WTC11 (cell line): ENCODE results near the gene KIF5C. TPM values are rescaled to one million over a fixed set of nuclear protein-coding genes. Genes with fewer than 3 reads are reported as not detected.

Experiments
- ATAC-seq: fragments of 200-7000 bp; cut with Tn5 transposase; 2 replicates; pipeline ENCODE4 v1.10.0; 2021; ENCODE audit warnings: mild to moderate bottlenecking, moderate library complexity
- CTCF ChIA-PET: fragments of 300-600 bp; sonication (Branson Sonifier 250); formaldehyde crosslinking; loops from one replicate; lab custom pipeline; 2021; ENCODE audit warnings: antibody characterized with exemption; lab: Charles Lee
- POLR2A ChIA-PET: fragments of 350-600 bp; sonication (Branson Sonifier 250); formaldehyde crosslinking; loops from one replicate; lab custom pipeline; 2021; ENCODE audit warnings: antibody characterized with exemption; lab: Charles Lee
- DNase-seq: peaks from one replicate; pipeline ENCODE4 v3.0.0; 2021; ENCODE audit warnings: low spot score
- H3K27ac Mint-ChIP-seq: 2 replicates; pipeline ENCODE4 v1.8.0; 2021; ENCODE audit warnings: mixed read lengths
- H3K27me3 Mint-ChIP-seq: 2 replicates; pipeline ENCODE4 v1.8.0; 2021; ENCODE audit warnings: low read depth, mild to moderate bottlenecking, moderate library complexity, mixed read lengths
- H3K36me3 Mint-ChIP-seq: 2 replicates; pipeline ENCODE4 v1.8.0; 2021; ENCODE audit warnings: mixed read lengths
- H3K4me1 Mint-ChIP-seq: 2 replicates; pipeline ENCODE4 v1.8.0; 2022; ENCODE audit warnings: mixed read lengths
- H3K4me3 Mint-ChIP-seq: 2 replicates; pipeline ENCODE4 v1.8.0; 2021; ENCODE audit warnings: mild to moderate bottlenecking, moderate library complexity, mixed read lengths
- H3K9me3 Mint-ChIP-seq: 2 replicates; pipeline ENCODE4 v1.8.0; 2021; ENCODE audit warnings: mixed read lengths
- ARID4B ChIP-seq: sonication (generic); formaldehyde crosslinking; IDR thresholded peaks from 2 replicates; pipeline ENCODE4 v1.8.0; 2023; ENCODE audit warnings: missing genetic modification reagents, mild to moderate bottlenecking, borderline replicate concordance
- CREB1 ChIP-seq: sonication (generic); formaldehyde crosslinking; IDR thresholded peaks from 2 replicates; pipeline ENCODE4 v1.8.0; 2023; ENCODE audit warnings: mild to moderate bottlenecking, missing genetic modification reagents
- ETV6 ChIP-seq: sonication (generic); formaldehyde crosslinking; IDR thresholded peaks from 2 replicates; pipeline ENCODE4 v1.8.1; 2022; ENCODE audit warnings: mild to moderate bottlenecking, missing genetic modification reagents
- FOXP1 ChIP-seq: sonication (generic); formaldehyde crosslinking; IDR thresholded peaks from 2 replicates; pipeline ENCODE4 v1.8.0; 2022; ENCODE audit warnings: missing genetic modification reagents, mild to moderate bottlenecking, moderate library complexity, borderline replicate concordance
- GRHL2 ChIP-seq: fragments of 250-450 bp; sonication (Bioruptor Pico); IDR thresholded peaks from 2 replicates; pipeline ENCODE4 v1.8.0; 2022; ENCODE audit warnings: mild to moderate bottlenecking, moderate library complexity; ENCODE audit not compliant: insufficient replicate concordance, severe bottlenecking
- GTF2I ChIP-seq: fragments of 250-450 bp; sonication (Bioruptor Pico); conservative IDR thresholded peaks from 2 replicates; pipeline ENCODE4 v1.4.0; 2021; ENCODE audit warnings: mild to moderate bottlenecking
- KAT7 ChIP-seq: sonication (generic); formaldehyde crosslinking; IDR thresholded peaks from 2 replicates; pipeline ENCODE4 v1.8.1; 2023; ENCODE audit warnings: missing genetic modification reagents, mild to moderate bottlenecking, borderline replicate concordance
- NFE2L1 ChIP-seq: sonication (generic); formaldehyde crosslinking; IDR thresholded peaks from 2 replicates; pipeline ENCODE4 v1.8.1; 2023; ENCODE audit warnings: missing genetic modification reagents
- NFYB ChIP-seq: sonication (generic); formaldehyde crosslinking; conservative IDR thresholded peaks from 2 replicates; pipeline ENCODE4 v1.8.0; 2022; ENCODE audit warnings: low read depth, missing genetic modification reagents
- NR3C1 ChIP-seq: sonication (generic); formaldehyde crosslinking; conservative IDR thresholded peaks from 2 replicates; pipeline ENCODE4 v1.8.1; 2023; ENCODE audit warnings: low read depth, mild to moderate bottlenecking, missing genetic modification reagents
- PREB ChIP-seq: sonication (generic); formaldehyde crosslinking; IDR thresholded peaks from 2 replicates; pipeline ENCODE4 v1.8.1; 2022; ENCODE audit warnings: mild to moderate bottlenecking, missing genetic modification reagents, moderate library complexity, borderline replicate concordance
- PRRX2 ChIP-seq: fragments of 250-450 bp; sonication (Bioruptor Pico); IDR thresholded peaks from 2 replicates; pipeline ENCODE4 v1.8.0; 2021; ENCODE audit warnings: mild to moderate bottlenecking
- RELA ChIP-seq: sonication (generic); formaldehyde crosslinking; IDR thresholded peaks from 2 replicates; pipeline ENCODE4 v1.8.1; 2022; ENCODE audit warnings: missing genetic modification reagents, mild to moderate bottlenecking, borderline replicate concordance
- SMAD4 ChIP-seq: sonication (generic); formaldehyde crosslinking; IDR thresholded peaks from 2 replicates; pipeline ENCODE4 v1.8.0; 2022; ENCODE audit warnings: mild to moderate bottlenecking, missing genetic modification reagents
- TEAD4 ChIP-seq: sonication (generic); formaldehyde crosslinking; IDR thresholded peaks from 2 replicates; pipeline ENCODE4 v1.8.0; 2022; ENCODE audit warnings: mild to moderate bottlenecking, missing genetic modification reagents
- ZBTB21 ChIP-seq: sonication (generic); formaldehyde crosslinking; IDR thresholded peaks from 2 replicates; pipeline ENCODE4 v1.8.1; 2023; ENCODE audit warnings: mild to moderate bottlenecking, missing genetic modification reagents, borderline replicate concordance
- ZNF263 ChIP-seq: sonication (generic); formaldehyde crosslinking; IDR thresholded peaks from 2 replicates; pipeline ENCODE4 v1.8.1; 2022; ENCODE audit warnings: low read depth, mild to moderate bottlenecking, moderate library complexity, missing genetic modification reagents
- ZNF281 ChIP-seq: sonication (generic); formaldehyde crosslinking; IDR thresholded peaks from 2 replicates; pipeline ENCODE4 v1.8.0; 2023; ENCODE audit warnings: mild to moderate bottlenecking, missing genetic modification reagents
- ZNF423 ChIP-seq: fragments of 250-450 bp; sonication (Bioruptor Pico); IDR thresholded peaks from 2 replicates; pipeline ENCODE4 v2.1.2; 2022; ENCODE audit warnings: mild to moderate bottlenecking, moderate library complexity
- ZNF671 ChIP-seq: fragments of 250-450 bp; sonication (Bioruptor Pico); IDR thresholded peaks from 2 replicates; pipeline ENCODE4 v1.8.0; 2021; ENCODE audit warnings: mild to moderate bottlenecking
- total RNA-seq: library from RNA; stranded (reverse); gene quantifications from 3 replicates; pipeline ENCODE4 v1.2.3, GENCODE V29; 2021
- TF ChIP-seq, protein P1 (sequence below): sonication (generic); formaldehyde crosslinking; IDR thresholded peaks from 2 replicates; pipeline ENCODE4 v1.8.1; 2022; ENCODE audit warnings: low read depth, mild to moderate bottlenecking, moderate library complexity, missing genetic modification reagents, borderline replicate concordance
- TF ChIP-seq, protein P2 (sequence below): sonication (generic); formaldehyde crosslinking; IDR thresholded peaks from 2 replicates; pipeline ENCODE4 v1.8.1; 2023; ENCODE audit warnings: mild to moderate bottlenecking, missing genetic modification reagents, moderate library complexity

Gene KIF5C
- total RNA-seq, 1 experiment from 2014 or later, result 73.5 TPM

DNA sequence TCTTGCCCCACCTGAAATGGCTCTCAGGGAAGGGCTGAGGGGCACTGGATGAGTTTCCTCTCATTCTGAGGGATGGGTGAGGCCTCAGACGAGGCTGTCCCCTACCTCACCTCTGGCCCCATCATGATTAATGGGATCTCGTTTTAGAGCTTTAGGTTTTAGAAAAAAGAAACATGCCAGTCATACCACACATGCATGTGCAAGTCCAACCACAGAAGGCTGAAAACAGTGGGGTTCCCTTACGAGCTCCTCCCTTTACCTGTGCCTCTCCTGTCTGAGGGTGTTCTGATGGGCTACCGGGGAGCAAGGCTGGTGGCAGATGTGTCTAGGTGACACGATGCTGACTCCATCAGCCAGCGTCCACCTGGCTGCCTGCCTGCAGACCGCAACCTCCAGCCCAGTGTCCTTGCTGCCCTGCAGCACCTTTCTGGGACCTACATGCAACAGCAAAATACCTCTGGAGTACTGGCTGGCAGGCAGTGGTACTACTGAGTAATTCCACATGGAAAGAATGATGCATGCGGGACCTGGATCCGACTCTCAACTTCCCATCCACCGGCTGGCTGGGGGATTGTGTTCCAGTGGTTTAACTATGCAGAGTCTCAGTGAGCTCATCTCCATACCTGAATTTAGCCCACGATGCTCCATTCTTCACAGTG, 154.4 kb downstream of the KIF5C start (continued):
- TF ChIP-seq ZNF281 (no peak), CREB1 (CRISPR knock-in tag) (no peak), ZNF671 (CRISPR knock-in tag) (no peak), PRRX2 (CRISPR knock-in tag) (no peak)

DNA sequence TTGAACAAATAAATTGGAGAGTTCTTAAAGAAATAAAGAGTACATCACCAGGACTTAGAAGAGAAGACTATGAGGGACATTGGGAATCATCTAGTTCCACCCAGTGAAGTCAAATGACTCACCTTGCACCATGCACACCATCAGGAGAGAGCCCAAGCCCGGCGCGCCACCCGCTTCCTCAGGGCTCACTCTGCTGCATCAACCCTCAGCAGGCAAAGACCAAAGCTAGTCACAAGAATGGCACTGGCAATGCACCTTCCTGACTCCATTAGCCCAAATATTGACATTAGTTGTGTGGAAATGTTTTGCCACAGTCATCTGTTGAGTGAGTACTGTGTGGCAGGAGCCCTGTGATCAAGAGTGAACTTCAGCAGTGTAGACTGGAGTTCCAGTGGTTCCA, 156.4 kb downstream of the KIF5C start:
- no peak overlapping the region for H3K27ac Mint-ChIP-seq
- no peak for ATAC-seq

DNA sequence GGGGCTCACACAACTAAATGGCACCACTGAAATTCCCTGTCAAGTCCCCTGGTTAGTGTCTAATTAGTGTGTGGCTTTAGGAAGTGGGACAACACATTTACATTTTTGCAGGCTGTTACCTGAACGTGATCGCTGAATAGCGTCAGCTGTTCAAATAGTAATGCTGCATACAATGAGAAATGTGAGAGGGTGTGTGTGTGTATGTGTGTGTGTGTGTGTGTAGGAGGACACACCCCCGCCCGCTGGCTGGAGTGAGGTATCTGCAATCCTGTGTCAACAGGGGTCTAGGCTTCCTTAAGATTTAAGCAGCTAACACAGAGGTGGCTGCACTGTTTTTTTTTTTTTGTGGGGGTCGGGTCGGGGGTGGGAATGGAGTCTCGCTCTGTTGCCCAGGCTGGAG, 158.7 kb downstream of the KIF5C start:
- Mint-ChIP-seq H3K4me1 (peaks cover 28% of the 10 kb centered on the region), H3K4me3 (no peak overlapping the region), H3K36me3 (no peaks in the 10 kb centered on the region), H3K27me3 (peaks cover 13% of the 10 kb centered on the region), H3K27ac (no peak overlapping the region), H3K9me3 (no peaks in the 10 kb centered on the region)
- ATAC-seq, result no peak
- ChIA-PET POLR2A (interaction anchor here (0.8 kb wide), 1 partner anchor 29 kb away, joined by 7 read pairs; no protein-coding TSS in a partner anchor), CTCF (interaction anchor here (0.9 to 11.8 kb wide), 2 partner anchors 17 to 280 kb away, joined by 3 to 104 read pairs; no protein-coding TSS in a partner anchor)
- DNase-seq, result no peak
- no peak for TF ChIP-seq ZNF263 (CRISPR knock-in tag)
- no peak for TF ChIP-seq ZBTB21 (CRISPR knock-in tag)
- TF ChIP-seq, protein P1, sequence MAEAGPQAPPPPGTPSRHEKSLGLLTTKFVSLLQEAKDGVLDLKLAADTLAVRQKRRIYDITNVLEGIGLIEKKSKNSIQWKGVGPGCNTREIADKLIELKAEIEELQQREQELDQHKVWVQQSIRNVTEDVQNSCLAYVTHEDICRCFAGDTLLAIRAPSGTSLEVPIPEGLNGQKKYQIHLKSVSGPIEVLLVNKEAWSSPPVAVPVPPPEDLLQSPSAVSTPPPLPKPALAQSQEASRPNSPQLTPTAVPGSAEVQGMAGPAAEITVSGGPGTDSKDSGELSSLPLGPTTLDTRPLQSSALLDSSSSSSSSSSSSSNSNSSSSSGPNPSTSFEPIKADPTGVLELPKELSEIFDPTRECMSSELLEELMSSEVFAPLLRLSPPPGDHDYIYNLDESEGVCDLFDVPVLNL (CRISPR knock-in tag), result no peak
- no peak for TF ChIP-seq PREB
- TF ChIP-seq NFE2L1 (CRISPR knock-in tag), result no peak
- no peak for TF ChIP-seq RELA (CRISPR knock-in tag)
- TF ChIP-seq NR3C1 (CRISPR knock-in tag), result no peak
- no peak for TF ChIP-seq FOXP1 (CRISPR knock-in tag)
- TF ChIP-seq ARID4B (CRISPR knock-in tag), result no peak
- TF ChIP-seq ETV6 (CRISPR knock-in tag), result no peak
- TF ChIP-seq SMAD4 (CRISPR knock-in tag), result no peak
- TF ChIP-seq GTF2I (CRISPR knock-in tag), result no peak
- TF ChIP-seq NFYB (CRISPR knock-in tag), result no peak
- no peak for TF ChIP-seq GRHL2

More for the DNA sequence above, 156.4 kb downstream of the KIF5C start:
- CTCF ChIA-PET, result interaction anchor here (0.9 to 11.8 kb wide), 4 partner anchors 10 to 357 kb away, joined by 3 to 104 read pairs (median 4); no protein-coding TSS in a partner anchor
- H3K36me3 Mint-ChIP-seq, result no peaks in the 10 kb centered on the region
- no peaks in the 10 kb centered on the region for H3K9me3 Mint-ChIP-seq
- no peak for DNase-seq
- H3K27me3 Mint-ChIP-seq, result no peaks in the 10 kb centered on the region
- no peak overlapping the region for H3K4me3 Mint-ChIP-seq
- TF ChIP-seq ZBTB21 (CRISPR knock-in tag) (no peak), ZNF423 (CRISPR knock-in tag) (no peak), PRRX2 (CRISPR knock-in tag) (no peak), TEAD4 (no peak), KAT7 (CRISPR knock-in tag) (no peak)
- TF ChIP-seq, protein P2, sequence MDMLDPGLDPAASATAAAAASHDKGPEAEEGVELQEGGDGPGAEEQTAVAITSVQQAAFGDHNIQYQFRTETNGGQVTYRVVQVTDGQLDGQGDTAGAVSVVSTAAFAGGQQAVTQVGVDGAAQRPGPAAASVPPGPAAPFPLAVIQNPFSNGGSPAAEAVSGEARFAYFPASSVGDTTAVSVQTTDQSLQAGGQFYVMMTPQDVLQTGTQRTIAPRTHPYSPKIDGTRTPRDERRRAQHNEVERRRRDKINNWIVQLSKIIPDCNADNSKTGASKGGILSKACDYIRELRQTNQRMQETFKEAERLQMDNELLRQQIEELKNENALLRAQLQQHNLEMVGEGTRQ (CRISPR knock-in tag), result no peak
- POLR2A ChIA-PET, result no interaction called here
- H3K4me1 Mint-ChIP-seq, result peaks cover 44% of the 10 kb centered on the region
